ENCODE data around the gene IFI6. TPM values are rescaled to one million over a fixed set of nuclear protein-coding genes. Genes with fewer than 3 reads are reported as not detected.

Gene IFI6
- total and polyA plus RNA-seq, 2 of the 8 experiments (the other 6 are each of a cell fraction or from before 2014, with no cell fraction given) = 6.1 to 13.2 TPM

- no peak for TF ChIP-seq CHD7 (IDR thresholded peaks at IDR 0.05; ENCODE audit: insufficient replicate concordance, low read length)
- no peak for TF ChIP-seq NANOG (IDR thresholded peaks at IDR 0.05; ENCODE audit: insufficient read depth, low read depth, low read length, poor library complexity, severe bottlenecking)
- TF ChIP-seq PHF8 (conservative IDR thresholded peaks at IDR 0.05; ENCODE audit: low read depth, low read length) = no peak
- no peak for TF ChIP-seq CHD1 (IDR thresholded peaks at IDR 0.05; ENCODE audit: low read depth, low read length)
- TF ChIP-seq EGR1 (IDR thresholded peaks at IDR 0.05; ENCODE audit: borderline replicate concordance, low read depth, low read length) = no peak
- no peak for TF ChIP-seq JUN (IDR thresholded peaks at IDR 0.05; ENCODE audit: low read depth, low read length)
- TF ChIP-seq NRF1 (IDR thresholded peaks at IDR 0.05; ENCODE audit: low read depth, low read length) = no peak
- no peak for TF ChIP-seq KDM5A (IDR thresholded peaks at IDR 0.05; ENCODE audit: low read length)
- no peak for TF ChIP-seq TAF1 (IDR thresholded peaks at IDR 0.05; ENCODE audit: low read depth, low read length)
- TF ChIP-seq RAD21 (IDR thresholded peaks at IDR 0.05 in 1 of 2, conservative IDR thresholded peaks at IDR 0.05 in 1 of 2; ENCODE audit: low read depth in 2 of 2, low read length in 2 of 2) = no peak
These were observed 50.7 kb downstream of the IFI6 start (continued) for GRCh38 chr1:27621051-27621920.

Measured in H1 (cell line).